GM18520 (cell line): ENCODE measurements around the gene DDX1.

Experiments
- ATAC-seq: cut with Tn5 transposase; IDR thresholded peaks from one replicate; pipeline ENCODE4 v1.9.1; 2021; ENCODE audit not compliant: unreplicated experiment

Gene DDX1

DNA sequence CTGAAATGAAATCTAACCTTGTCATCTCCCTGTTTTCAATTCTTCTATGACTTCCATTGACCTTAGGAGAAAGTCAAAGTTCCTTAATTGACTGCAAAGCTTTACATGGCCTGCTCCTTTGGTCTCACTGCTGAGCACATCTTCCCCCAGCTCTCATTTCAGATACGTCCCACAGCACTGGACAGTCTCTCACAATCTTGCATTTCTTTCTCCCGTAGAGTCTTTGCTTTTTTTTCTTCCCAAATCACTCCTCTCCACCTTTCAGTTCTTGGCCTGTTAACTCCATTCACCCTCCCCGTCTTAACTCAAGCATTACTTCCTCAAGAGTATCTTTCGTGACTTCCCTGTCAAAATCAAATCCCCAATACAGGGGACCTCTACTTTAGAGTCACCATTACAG is 67.2 kb downstream of the DDX1 start:
- ATAC-seq: no peak

GRCh38 chr2:15660491-15661294 is 69.0 kb downstream of the DDX1 start:
- no peak for ATAC-seq

DNA sequence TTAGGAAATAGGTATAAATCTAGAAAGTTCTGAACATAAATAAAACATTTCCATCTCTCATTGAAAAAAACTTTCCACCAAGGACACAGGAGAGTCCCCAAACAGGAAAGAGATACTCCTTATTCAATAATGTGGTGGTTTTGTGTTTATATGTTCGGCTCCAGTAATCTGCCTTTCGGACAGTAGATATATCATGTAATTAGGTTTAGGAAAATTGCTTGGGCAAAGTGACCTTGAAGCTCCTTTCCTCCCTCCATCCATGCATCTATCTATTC is 69.6 kb downstream of the DDX1 start:
- ATAC-seq: no peak

DNA sequence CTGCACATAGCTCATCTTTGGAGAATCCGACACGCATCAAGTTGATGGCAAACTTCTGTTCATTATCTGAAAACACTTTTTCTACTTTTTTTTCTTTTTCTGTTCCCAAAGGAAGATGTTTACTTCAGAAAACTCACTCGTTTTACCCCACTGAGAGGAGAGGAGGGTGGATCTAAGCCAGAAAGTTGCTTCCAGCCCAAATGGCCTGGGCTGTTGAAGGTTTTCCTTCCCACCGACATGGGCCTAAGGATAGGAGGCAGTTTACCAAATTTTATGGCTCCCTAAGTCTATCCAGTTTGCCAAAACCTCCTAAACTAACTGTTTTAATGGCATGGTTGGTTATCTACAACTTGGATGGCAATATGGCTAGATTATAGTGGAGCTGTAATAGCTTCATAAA is 70.4 kb downstream of the DDX1 start:
- ATAC-seq: no peak

GRCh38 chr2:15662579-15662978 is 70.9 kb downstream of the DDX1 start:
- ATAC-seq: no peak

DNA sequence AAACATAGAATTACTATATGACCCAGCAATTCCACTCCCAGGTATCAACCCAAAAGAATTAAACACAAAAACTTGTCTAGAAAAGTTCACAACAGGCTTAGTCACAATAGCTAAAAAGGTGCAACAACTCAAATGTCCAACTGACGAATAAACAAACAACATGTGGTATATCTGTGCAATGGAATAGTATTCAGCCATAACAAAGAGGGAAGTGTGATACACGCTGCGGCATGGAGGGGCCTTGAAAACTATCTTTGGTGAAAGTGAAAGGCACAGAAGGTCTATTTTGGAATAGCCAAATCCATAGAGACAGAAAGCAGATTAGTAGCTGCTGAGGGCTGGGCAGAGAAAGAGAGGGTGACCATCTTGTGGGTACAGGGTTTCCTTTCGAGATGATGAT is 72.1 kb downstream of the DDX1 start:
- no peak for ATAC-seq

DNA sequence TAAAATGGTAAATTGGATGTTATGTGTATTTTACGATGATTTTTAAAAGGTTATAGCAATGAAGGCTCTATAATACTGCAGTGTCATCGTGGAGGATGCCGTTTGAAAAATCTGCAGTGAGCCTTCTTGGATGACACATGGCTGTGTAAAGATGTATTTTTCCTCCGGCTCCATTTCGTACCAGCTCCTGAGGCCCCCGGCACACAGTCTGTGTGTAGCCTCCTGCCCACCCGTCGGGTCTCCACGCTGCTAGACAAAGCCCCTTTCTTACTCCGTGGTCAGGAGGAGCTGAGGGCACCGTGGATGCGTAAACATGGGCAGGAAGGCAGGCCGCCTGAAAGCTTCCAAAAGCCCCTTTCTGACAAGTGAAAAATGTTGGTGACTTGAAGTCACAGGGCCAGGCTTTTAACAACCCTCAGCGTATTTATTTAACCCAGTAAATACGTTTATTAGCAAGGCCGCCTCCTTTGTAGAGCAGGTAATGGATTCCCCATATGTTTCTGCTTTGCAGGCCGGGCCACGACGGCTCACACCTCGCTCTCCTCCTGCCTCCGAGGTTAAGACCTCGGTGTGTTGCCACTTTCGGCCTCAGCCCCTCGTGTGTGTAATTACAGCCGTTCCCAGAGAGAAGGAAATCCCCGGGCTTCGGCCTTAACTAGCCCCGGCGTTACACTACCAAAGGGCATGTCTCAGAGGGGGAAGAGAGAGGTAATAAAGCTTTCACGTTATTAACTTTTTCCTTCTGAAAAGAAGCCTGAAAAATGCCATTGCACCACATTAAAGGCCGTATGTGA is 72.8 kb downstream of the DDX1 start:
- ATAC-seq: no peak

- ATAC-seq: no peak
Observed at GRCh38 chr2:15665067-15665942, 73.6 kb downstream of the DDX1 start.

DNA sequence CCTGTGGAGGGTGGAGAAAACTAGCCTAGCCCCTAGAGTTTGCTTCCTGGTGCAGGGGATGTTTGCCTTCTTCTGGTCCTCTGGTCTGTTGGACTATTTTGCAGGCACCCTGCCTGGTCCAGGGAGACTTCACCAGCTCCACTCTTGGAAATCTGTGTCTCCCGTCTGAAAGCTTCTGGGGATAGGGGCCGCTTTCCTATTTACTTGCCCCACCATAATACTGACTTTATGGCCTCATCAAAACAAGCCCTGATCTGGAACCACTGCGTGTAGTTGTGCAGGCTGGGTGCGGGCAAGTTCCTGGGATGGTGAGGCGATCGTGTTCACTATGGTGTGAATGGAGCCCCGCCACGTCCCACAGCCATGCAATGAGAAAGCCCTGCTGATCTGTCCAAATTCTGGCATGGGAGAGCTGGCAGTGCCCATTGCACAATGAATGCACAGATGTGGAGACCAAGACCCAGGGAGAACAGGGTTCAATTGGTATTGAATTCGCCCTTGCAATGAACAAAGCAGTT is 74.3 kb downstream of the DDX1 start:
- no peak for ATAC-seq

DNA sequence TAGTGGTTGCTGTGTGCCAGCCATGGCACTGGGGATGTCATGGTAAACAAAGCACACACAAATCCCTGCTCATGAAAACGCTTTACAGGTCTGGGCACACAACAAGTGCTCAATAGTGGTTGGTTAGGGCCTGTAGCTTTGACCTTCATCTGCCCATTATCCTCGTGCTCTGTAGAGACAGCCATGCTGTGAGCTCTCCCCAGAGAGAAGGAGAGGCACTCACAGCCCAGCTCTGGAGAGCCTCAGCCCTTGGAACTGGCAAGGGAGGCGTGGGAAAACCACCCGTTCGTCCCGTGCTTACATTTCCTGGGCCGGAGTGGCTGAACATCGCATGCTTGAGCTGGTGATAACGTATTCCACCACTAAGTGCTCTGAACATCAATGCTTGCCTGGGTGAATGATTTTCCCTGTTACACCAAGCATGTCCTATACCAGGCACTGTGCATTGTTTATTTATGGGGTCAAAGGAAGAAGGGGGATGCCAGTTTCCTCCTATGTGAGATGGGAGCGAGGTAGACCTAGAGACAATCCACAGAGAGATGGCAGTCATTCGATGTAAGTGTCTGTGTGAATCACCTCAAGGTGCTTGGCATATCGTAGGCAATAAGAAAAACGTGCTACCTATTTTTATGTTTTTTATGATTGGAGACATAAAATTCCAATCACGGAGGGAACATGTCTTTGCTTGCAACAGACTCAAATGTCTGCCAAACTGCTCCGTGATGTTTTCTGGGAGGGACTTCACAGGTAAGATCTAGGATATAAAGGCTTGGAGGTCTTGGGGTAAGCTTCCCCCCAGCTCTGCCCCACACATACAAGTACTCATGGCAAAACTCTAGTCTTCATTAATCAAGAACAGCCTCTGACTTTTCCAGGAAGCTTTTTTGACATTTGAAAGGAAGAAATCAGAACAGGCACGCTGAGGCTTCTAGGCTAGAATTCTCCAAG is 75.5 kb downstream of the DDX1 start:
- ATAC-seq: no peak

- ATAC-seq: no peak
Observed at GRCh38 chr2:15667809-15668556, 76.3 kb downstream of the DDX1 start.

GRCh38 chr2:15668611-15669305 is 77.1 kb downstream of the DDX1 start:
- no peak for ATAC-seq

DNA sequence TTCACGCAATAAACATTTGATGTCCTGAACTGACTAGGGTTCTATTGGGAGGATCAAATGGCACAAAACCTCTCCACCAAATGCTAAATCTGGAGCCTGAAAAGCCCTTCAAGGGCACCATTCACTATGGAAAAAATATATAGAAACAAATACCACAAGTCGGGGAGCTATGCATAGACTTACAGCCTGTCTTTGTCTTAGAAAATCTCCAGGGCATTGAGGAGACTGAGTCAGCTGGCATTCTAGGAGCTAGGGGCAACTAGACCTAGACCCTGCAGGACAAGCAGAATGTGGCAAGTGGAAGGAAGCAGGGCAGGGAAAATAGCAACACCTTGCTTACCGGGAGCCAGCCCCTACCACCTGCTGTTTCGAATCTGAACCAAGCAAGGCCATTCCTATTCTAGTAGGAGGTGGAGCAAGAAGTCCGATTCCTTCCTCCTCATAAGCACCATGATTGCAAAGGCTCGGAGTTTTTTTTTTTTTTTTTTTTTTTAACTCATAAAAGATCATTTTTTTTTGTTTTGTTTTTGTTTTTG is 77.8 kb downstream of the DDX1 start:
- no peak for ATAC-seq

- ATAC-seq: no peak
Observed at GRCh38 chr2:15670469-15670868, 78.8 kb downstream of the DDX1 start.

GRCh38 chr2:15670981-15671380 is 79.3 kb downstream of the DDX1 start:
- ATAC-seq: no peak

DNA sequence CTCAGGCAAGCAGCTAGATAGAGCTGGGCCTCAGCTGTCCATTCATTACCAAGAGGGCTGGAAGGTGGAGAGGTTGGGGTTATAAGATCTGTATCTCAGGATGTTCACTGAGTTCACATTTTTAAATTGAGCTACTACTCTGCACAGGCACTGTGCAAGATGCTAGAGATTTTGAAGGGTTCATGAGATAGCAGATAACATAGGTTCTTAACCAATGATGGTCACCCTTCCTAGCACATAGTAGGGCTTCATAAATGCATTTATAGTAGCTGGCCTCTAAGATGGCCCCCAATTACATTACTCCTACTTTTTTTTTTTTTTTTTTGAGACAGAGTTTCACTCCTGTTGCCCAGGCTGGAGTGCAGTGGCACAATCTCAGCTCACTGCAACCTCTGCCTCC is 79.7 kb downstream of the DDX1 start:
- no peak for ATAC-seq

GRCh38 chr2:15671842-15672815 is 80.5 kb downstream of the DDX1 start:
- no peak for ATAC-seq
